ENCODE measurements around the gene TLCD4. TPM values are rescaled to one million over a fixed set of nuclear protein-coding genes. Genes with fewer than 3 reads are reported as not detected.

The TLCD4 gene
- total and polyA plus RNA-seq, 2 of the 13 experiments (the other 11 are each of a cell fraction or from before 2014, with no cell fraction given) = 4.7 to 14.5 TPM

GRCh38 chr1:95117207-95118066 is at the start of gene TLCD4 (continued):
- TF ChIP-seq TIGD3 (CRISPR knock-in tag; IDR thresholded peaks at IDR 0.05; ENCODE audit: borderline replicate concordance) (no peak), MTA1 (CRISPR knock-in tag; IDR thresholded peaks at IDR 0.05; ENCODE audit: borderline replicate concordance) (peak; percentile 44; the same call in 1 of the 2 replicates), CCAR2 (optimal IDR thresholded peaks at IDR 0.05; ENCODE audit: low read depth, low read length) (no peak), RFX5 (IDR thresholded peaks at IDR 0.05; ENCODE audit: low read depth, low read length) (no peak), ASH2L (IDR thresholded peaks at IDR 0.05; ENCODE audit: insufficient read length, low read depth, low read length) (peak; percentile 36), ZSCAN30 (CRISPR knock-in tag; IDR thresholded peaks at IDR 0.05) (0 out of 2 replicates have a peak, but pooled peaks have one; percentile 12), ZNF547 (CRISPR knock-in tag; IDR thresholded peaks at IDR 0.05) (no peak), SALL1 (CRISPR knock-in tag; IDR thresholded peaks at IDR 0.05) (peak; percentile 37; the same call in 1 of the 2 replicates), MIER2 (CRISPR knock-in tag; IDR thresholded peaks at IDR 0.05) (no peak), SRSF4 (IDR thresholded peaks at IDR 0.05; ENCODE audit: low read depth, low read length, poor library complexity, severe bottlenecking) (no peak), NAIF1 (CRISPR knock-in tag; IDR thresholded peaks at IDR 0.05; ENCODE audit: borderline replicate concordance) (no peak), ZMYM3 (CRISPR knock-in tag; IDR thresholded peaks at IDR 0.05) (no peak; the same call in 1 of the 2 replicates), ZNF703 (CRISPR knock-in tag; IDR thresholded peaks at IDR 0.05; ENCODE audit: borderline replicate concordance) (no peak), HNRNPUL1 (IDR thresholded peaks at IDR 0.05; ENCODE audit: low read depth, low read length) (no peak), ZNF883 (CRISPR knock-in tag; IDR thresholded peaks at IDR 0.05; ENCODE audit: not compliant biosample characterization) (peak; percentile 32), EHMT2 (IDR thresholded peaks at IDR 0.05; ENCODE audit: borderline replicate concordance, low read depth, low read length) (no peak), DRAP1 (CRISPR knock-in tag; IDR thresholded peaks at IDR 0.05) (no peak), MXD4 (CRISPR knock-in tag; IDR thresholded peaks at IDR 0.05) (no peak), FOXJ3 (CRISPR knock-in tag; IDR thresholded peaks at IDR 0.05; ENCODE audit: borderline replicate concordance) (no peak), ZNF333 (CRISPR knock-in tag; IDR thresholded peaks at IDR 0.05; ENCODE audit: borderline replicate concordance) (no peak), ZNF317 (CRISPR knock-in tag; IDR thresholded peaks at IDR 0.05) (no peak), HMGA1 (CRISPR knock-in tag; conservative IDR thresholded peaks at IDR 0.05) (no peak), ZNF549 (CRISPR knock-in tag; IDR thresholded peaks at IDR 0.05) (no peak), ZNF687 (CRISPR knock-in tag; IDR thresholded peaks at IDR 0.05) (peak; percentile 75)
